Endothelial cell of umbilical vein (primary cell): ENCODE measurements around the gene GRIA1. TPM values are rescaled to one million over a fixed set of nuclear protein-coding genes. Genes with fewer than 3 reads are reported as not detected.

Experiments
- BruUV-seq: library from RNA; stranded (reverse); fragments of 400-500 nt; replicated peaks from 2 replicates; lab custom pipeline; 2021; lab: Mats Ljungman, UMichigan
- CTCF ChIA-PET: fragments of 300-600, 350-600 bp; sonication (Branson Sonifier 250); formaldehyde crosslinking; loops from one replicate; lab custom pipeline; 2021; ENCODE audit warnings: antibody characterized with exemption, inconsistent platforms; lab: Charles Lee
- POLR2A ChIA-PET: fragments of 300-600, 350-600 bp; sonication (Branson Sonifier 250); formaldehyde crosslinking; loops from one replicate; lab custom pipeline; 2021; ENCODE audit warnings: antibody characterized with exemption, inconsistent platforms; lab: Charles Lee
- DNase-seq: peaks from one replicate; pipeline ENCODE4 v3.0.0-alpha.2; 2011; ENCODE audit warnings: low read depth, low spot score
- FAIRE-seq: peaks from 2 replicates; lab custom pipeline; 2011; peaks lifted over from hg19 to GRCh38; lab: Jason Lieb, UNC
- H2AFZ ChIP-seq: 2 replicates; pipeline ENCODE4 v1.6.0; 2012; ENCODE audit warnings: low read depth, low read length, control low read depth, inconsistent platforms
- H3K27ac ChIP-seq: 2 replicates; pipeline ENCODE4 v1.5.1; 2011; ENCODE audit warnings: low read depth, mild to moderate bottlenecking, control low read depth, low read length, moderate library complexity; ENCODE audit not compliant: insufficient read depth
- H3K27me3 ChIP-seq, 2 experiments: 2 replicates each; pipeline versions ENCODE4 v1.6.0 to v1.6.1; 2011; ENCODE audit warnings: low read length in 2 of 2, mixed read lengths in 1 of 2; ENCODE audit not compliant: control insufficient read depth in 2 of 2, insufficient read depth in 2 of 2
- H3K36me3 ChIP-seq, 2 experiments: 2 replicates in 1 of 2; 3 replicates in 1 of 2; pipeline ENCODE4 v1.5.1; 2011; ENCODE audit warnings: low read length in 2 of 2, mild to moderate bottlenecking in 1 of 2, moderate library complexity in 1 of 2; ENCODE audit not compliant: control insufficient read depth in 2 of 2, insufficient read depth in 2 of 2; ENCODE audit errors: extremely low read depth in 1 of 2
- H3K4me1 ChIP-seq: 3 replicates; pipeline ENCODE4 v1.5.1; 2011; ENCODE audit warnings: mild to moderate bottlenecking, low read length; ENCODE audit not compliant: control insufficient read depth, insufficient read depth; ENCODE audit errors: extremely low read depth
- H3K4me2 ChIP-seq: 2 replicates; pipeline ENCODE4 v1.6.1; 2011; ENCODE audit warnings: low read length, control low read depth, mixed read lengths; ENCODE audit not compliant: insufficient read depth
- H3K4me3 ChIP-seq, 3 experiments: fragments of 200-600 bp in 1 of 3; sonication (generic), shearing (Covaris generic) in 1 of 3; replicated peaks in 1 of 3; 2 replicates each; pipeline ENCODE4 v1.5.1; 2011 to 2016; ENCODE audit warnings: control low read depth in 3 of 3, low read length in 3 of 3, mild to moderate bottlenecking in 2 of 3, inconsistent platforms in 1 of 3, low read depth in 1 of 3, moderate library complexity in 1 of 3; ENCODE audit not compliant: insufficient read depth in 1 of 3
- H3K79me2 ChIP-seq: 2 replicates; pipeline ENCODE4 v1.6.0; 2012; ENCODE audit warnings: low read length, inconsistent platforms; ENCODE audit not compliant: control insufficient read depth, insufficient read depth
- H3K9ac ChIP-seq: replicated peaks from 2 replicates; pipeline ENCODE3; 2011; ENCODE audit warnings: low read length, control low read depth; ENCODE audit not compliant: insufficient read depth; ENCODE audit errors: extremely low read depth
- H3K9me1 ChIP-seq: replicated peaks from 3 replicates; pipeline ENCODE4 v1.6.0; 2011; ENCODE audit warnings: mild to moderate bottlenecking, low read length; ENCODE audit not compliant: control insufficient read depth, insufficient read depth; ENCODE audit errors: extremely low read depth
- H3K9me3 ChIP-seq: replicated peaks from 2 replicates; pipeline ENCODE4 v1.5.1; 2012; ENCODE audit warnings: low read length, inconsistent platforms; ENCODE audit not compliant: control insufficient read depth, insufficient read depth
- H4K20me1 ChIP-seq: replicated peaks from 2 replicates; pipeline ENCODE3; 2011; ENCODE audit warnings: mild to moderate bottlenecking, low read length; ENCODE audit not compliant: control insufficient read depth, insufficient read depth; ENCODE audit errors: extremely low read depth
- CTCF ChIP-seq, 2 donors: IDR thresholded peaks; 1 replicate in 1 of 2; 2 replicates in 1 of 2; pipeline ENCODE4 v1.5.1; 2011; ENCODE audit warnings: low read length in 2 of 2, mild to moderate bottlenecking in 2 of 2, moderate library complexity in 2 of 2, control low read depth in 1 of 2, inconsistent platforms in 1 of 2, low read depth in 1 of 2; ENCODE audit not compliant: insufficient read depth in 1 of 2; ENCODE audit errors: extremely low read depth in 1 of 2
- FOS ChIP-seq: IDR thresholded peaks from 2 replicates; pipeline ENCODE4 v1.6.1; 2011; ENCODE audit warnings: mild to moderate bottlenecking, low read length, moderate library complexity, borderline replicate concordance; ENCODE audit not compliant: insufficient read depth
- GATA2 ChIP-seq: IDR thresholded peaks from 2 replicates; pipeline ENCODE4 v1.7.0; 2011; ENCODE audit warnings: low read depth, mild to moderate bottlenecking, moderate library complexity, mixed read lengths, low read length; ENCODE audit not compliant: insufficient read length, insufficient read depth
- POLR2A ChIP-seq: IDR thresholded peaks from 2 replicates; pipeline ENCODE4 v1.6.1; 2012; ENCODE audit warnings: low read depth, mild to moderate bottlenecking, control low read depth, low read length
- POLR2AphosphoS5 ChIP-seq: IDR thresholded peaks from 2 replicates; pipeline ENCODE4 v1.6.1; 2012; ENCODE audit warnings: low read depth, mild to moderate bottlenecking, control low read depth, low read length, moderate library complexity; ENCODE audit not compliant: insufficient read depth
- dilution Hi-C: fragments of 300-500 bp; cut with MboI; formaldehyde crosslinking; loops from one replicate; pipeline ENCODE4 v1.15.0; 2019; ENCODE audit warnings: low sequenced_read_pairs; ENCODE audit not compliant: extremely low pct_ligation_motif_present
- intact Hi-C: fragments of 100-400 bp; cut with micrococcal nuclease; formaldehyde crosslinking; loops from one replicate; pipeline ENCODE4 v1.10.0; 2022
- polyA plus RNA-seq, 4 experiments: library from polyadenylated mRNA; depleted of rRNA in 3 of 4; stranded (reverse) in 3 of 4; unstranded in 1 of 4; fragments of >200 nt; gene quantifications; 2 replicates each; pipeline versions ENCODE4 v1.2.1 to v1.2.3, GENCODE V29; 2011 to 2012; ENCODE audit warnings: missing spikeins in 1 of 4
- total RNA-seq: library from RNA; stranded (reverse); gene quantifications from 2 replicates; pipeline ENCODE4 v1.2.3, GENCODE V29; 2021
- TF ChIP-seq, protein P1 (sequence below): IDR thresholded peaks from 2 replicates; pipeline ENCODE4 v1.6.1; 2011; ENCODE audit not compliant: insufficient read depth, insufficient read length

Gene GRIA1
- total and polyA plus RNA-seq, 2 donors (not counting 3 experiments of a cell fraction or from before 2014, with no cell fraction given), result not detected

DNA sequence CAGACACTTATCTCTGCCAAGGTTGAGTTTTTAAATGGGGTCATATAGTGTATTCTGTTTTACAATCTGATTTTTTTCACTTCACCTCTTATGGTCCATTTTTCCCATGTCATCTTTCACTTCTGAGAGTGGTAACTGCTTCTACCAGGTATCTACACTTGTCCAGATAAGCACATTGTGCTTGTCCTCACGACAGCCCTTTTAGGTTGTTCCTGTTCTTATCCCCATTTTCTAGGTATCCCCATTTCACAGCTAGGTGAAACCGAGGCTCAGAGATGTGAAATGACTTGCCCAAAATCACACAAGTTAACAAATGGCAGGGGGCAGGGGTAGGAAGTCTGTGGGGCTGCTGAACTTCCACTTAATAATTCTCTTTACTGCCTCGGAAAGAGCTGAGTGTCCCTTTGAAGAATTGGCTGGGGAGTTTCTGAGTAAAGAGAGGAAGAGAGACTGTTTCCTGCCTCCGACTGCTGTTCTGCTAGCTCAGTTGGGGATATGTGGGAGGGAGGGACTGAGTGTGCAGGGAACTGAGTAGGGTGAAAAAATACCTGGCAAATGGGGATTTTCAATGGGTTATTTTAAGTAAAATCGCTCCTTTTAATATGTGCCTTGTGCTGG lies 255.4 kb downstream of the GRIA1 start:
- TF ChIP-seq, protein P1, sequence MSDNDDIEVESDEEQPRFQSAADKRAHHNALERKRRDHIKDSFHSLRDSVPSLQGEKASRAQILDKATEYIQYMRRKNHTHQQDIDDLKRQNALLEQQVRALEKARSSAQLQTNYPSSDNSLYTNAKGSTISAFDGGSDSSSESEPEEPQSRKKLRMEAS, result no peak
- no peak for TF ChIP-seq POLR2A
- TF ChIP-seq GATA2, result no peak
- no peak for TF ChIP-seq CTCF (IDR thresholded peaks at IDR 0.05; ENCODE audit: extremely low read depth in 1 of 2, insufficient read depth in 1 of 2, low read depth in 1 of 2, low read length in 2 of 2)
- TF ChIP-seq FOS, result no peak
- TF ChIP-seq POLR2AphosphoS5, result no peak
- no peaks in the 10 kb centered on the region for H3K9me1 ChIP-seq
- no peaks in the 10 kb centered on the region for H3K9me3 ChIP-seq
- ChIA-PET CTCF (interaction anchor here (1.3 kb wide), 1 partner anchor 8 kb away, joined by 5 read pairs; no protein-coding TSS in a partner anchor), POLR2A (no interaction called here)
- intact Hi-C loops, result no loop called here
- no peaks in the 10 kb centered on the region for H3K4me1 ChIP-seq
- DNase-seq (no peak), FAIRE-seq (no peak)
- H3K27me3 ChIP-seq, result no peaks in the 10 kb centered on the region
- dilution Hi-C loops, result no loop called here
- no TSS peak for BruUV-seq
- no peaks in the 10 kb centered on the region for H4K20me1 ChIP-seq
- H2AFZ ChIP-seq, result no peak overlapping the region
- H3K79me2 ChIP-seq, result no peaks in the 10 kb centered on the region
- H3K27ac ChIP-seq, result no peak overlapping the region
- H3K9ac ChIP-seq, result no peak overlapping the region
- no peak overlapping the region for H3K4me3 ChIP-seq
- no peaks in the 10 kb centered on the region for H3K36me3 ChIP-seq
- H3K4me2 ChIP-seq, result no peak overlapping the region
